ENCODE results near the gene GCNT1.

The GCNT1 gene

GRCh38 chr9:76545191-76545590 is 86.2 kb downstream of the GCNT1 start:
- no peak for DNase-seq

DNA sequence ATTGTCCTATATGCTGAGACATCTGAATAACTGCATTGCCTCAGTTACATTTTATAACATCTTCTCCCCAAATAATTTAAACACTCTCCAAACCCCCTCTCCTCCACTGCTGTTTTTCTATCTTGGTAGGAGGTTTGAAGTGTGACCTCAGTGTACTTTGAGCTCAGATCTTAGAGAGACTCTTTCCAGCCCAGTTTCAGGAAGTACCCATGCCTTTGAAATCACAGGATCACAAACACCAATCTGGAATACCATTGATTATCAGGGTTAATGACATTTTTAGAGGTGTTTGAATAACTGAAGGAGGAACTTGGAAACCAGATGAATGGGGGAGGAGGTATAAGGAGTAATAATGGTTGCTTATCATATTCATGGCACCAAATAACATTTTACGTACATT is 93.2 kb downstream of the GCNT1 start:
- DNase-seq: no peak

DNA sequence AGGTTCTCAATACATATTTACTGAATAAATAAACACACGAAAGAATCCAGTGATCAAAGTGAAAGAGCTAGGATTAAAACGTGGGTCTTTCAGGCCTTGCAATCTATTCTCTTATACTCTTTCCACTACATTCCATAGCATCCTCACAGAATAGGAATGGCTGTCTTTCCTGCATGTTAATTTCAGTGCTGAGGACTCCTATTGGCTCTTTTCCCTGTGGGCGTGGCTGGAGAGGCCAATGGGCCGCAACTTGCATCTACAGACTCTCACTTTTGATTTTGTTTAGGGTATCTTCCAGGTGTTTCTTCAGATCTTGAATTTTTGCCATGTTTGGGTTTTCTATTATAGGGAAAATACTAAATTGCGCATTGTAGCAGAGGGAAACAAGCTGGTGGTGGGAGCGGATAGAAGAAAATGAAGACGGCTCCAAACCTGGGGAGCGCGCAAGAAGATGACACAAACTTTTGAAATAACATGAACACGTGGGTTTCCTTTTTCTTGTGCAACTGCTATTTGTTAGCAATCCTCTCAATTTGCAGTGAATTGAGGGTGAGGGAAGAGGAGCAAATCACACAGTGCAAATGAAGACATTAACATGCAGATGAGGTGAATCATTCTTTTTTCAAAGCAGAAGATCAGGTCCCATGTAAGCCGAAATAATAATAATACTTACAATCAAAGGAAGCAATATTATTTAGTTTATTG is 93.9 kb downstream of the GCNT1 start:
- no peak for DNase-seq

DNA sequence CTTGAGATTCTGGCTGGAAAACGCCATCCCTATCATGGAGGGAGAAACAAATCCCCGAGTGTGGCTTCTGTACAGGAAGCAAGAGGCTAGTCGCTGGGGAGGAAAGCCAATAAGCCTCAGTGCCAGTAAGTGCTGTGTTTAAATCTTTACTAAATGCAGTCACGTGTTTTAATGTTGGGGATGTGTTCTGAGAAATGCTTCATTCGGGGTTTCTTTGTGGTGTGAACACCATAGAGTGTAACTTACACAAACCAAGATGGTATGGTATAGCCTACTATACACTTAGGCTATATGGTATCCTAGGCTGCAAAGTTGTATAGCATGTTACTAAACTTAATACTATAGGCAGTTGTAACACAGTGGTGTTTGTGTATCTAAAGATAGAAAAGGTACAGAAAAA is 94.7 kb downstream of the GCNT1 start:
- DNase-seq: no peak
